GM18498 (cell line): Measurements from ENCODE around the gene DIDO1.
A peak's percentile ranks its signal among the peaks of the same experiment; 100 is the strongest.
"Not testable (repeated sequence)": the region's sequence is repeated elsewhere in the genome, so short reads cannot be mapped to it uniquely, and the experiment has no call there.

Source experiments
- ATAC-seq: cut with Tn5 transposase; IDR thresholded peaks from one replicate; pipeline ENCODE4 v1.9.1; 2021; ENCODE audit warnings: mild to moderate bottlenecking, moderate library complexity; ENCODE audit not compliant: unreplicated experiment

Gene DIDO1

GRCh38 chr20:62962891-62963613 lies 36.7 kb upstream of the DIDO1 start:
- no peak for ATAC-seq

GRCh38 chr20:62962221-62962879 lies 36.0 kb upstream of the DIDO1 start:
- no peak for ATAC-seq

- ATAC-seq = no peak
These were observed 35.5 kb upstream of the DIDO1 start for GRCh38 chr20:62961799-62962198.

- ATAC-seq = no peak
These were observed 35.0 kb upstream of the DIDO1 start for GRCh38 chr20:62961310-62961783.

- not testable (repeated sequence) for ATAC-seq
These were observed 34.4 kb upstream of the DIDO1 start for GRCh38 chr20:62960446-62961309.

GRCh38 chr20:62959998-62960436 lies 33.7 kb upstream of the DIDO1 start:
- ATAC-seq = no peak

GRCh38 chr20:62959101-62959971 lies 33.0 kb upstream of the DIDO1 start:
- no peak for ATAC-seq

- no peak for ATAC-seq
These were observed 32.2 kb upstream of the DIDO1 start for GRCh38 chr20:62958388-62959100.

- no peak for ATAC-seq
These were observed 31.1 kb upstream of the DIDO1 start for GRCh38 chr20:62957136-62958117.

GRCh38 chr20:62956387-62957135 lies 30.3 kb upstream of the DIDO1 start:
- ATAC-seq = no peak

- ATAC-seq = no peak
These were observed 29.4 kb upstream of the DIDO1 start for GRCh38 chr20:62955519-62956386.

GRCh38 chr20:62953839-62954703 lies 27.8 kb upstream of the DIDO1 start:
- peak; percentile 76 for ATAC-seq

GRCh38 chr20:62952968-62953838 lies 26.9 kb upstream of the DIDO1 start:
- ATAC-seq = no peak

GRCh38 chr20:62952373-62952967 lies 26.2 kb upstream of the DIDO1 start, which contains the start of gene SLC17A9:
Gene SLC17A9 (plus strand): TSS chr20:62952709. CDS start chr20:62952831, 122 bp downstream.
- peak; percentile 56 for ATAC-seq
